ENCODE measurements around the gene MAD2L1BP. TPM values are rescaled to one million over a fixed set of nuclear protein-coding genes. Genes with fewer than 3 reads are reported as not detected.
A peak's percentile ranks its signal among the peaks of the same experiment; 100 is the strongest.

MAD2L1BP gene
- total RNA-seq, 1 donor from 2014 or later = 31.8 TPM

GRCh38 chr6:43627008-43627825, 8.4 kb upstream of the MAD2L1BP start:
- no peak for TF ChIP-seq CTCF (IDR thresholded peaks at IDR 0.05; ENCODE audit: unreplicated experiment)
- Mint-ChIP-seq H3K27ac (peak overlapping the region; percentile 65), H3K4me1 (ENCODE audit: low read depth) (peaks cover 12% of the 10 kb centered on the region), H3K36me3 (ENCODE audit: insufficient read depth) (peaks cover 15% of the 10 kb centered on the region), H3K4me3 (ENCODE audit: low read depth) (peak overlapping the region; percentile 64), H3K27me3 (no peaks in the 10 kb centered on the region), H3K9me3 (ENCODE audit: low read depth) (no peaks in the 10 kb centered on the region)
- DNase-seq (ENCODE audit: low spot score, unreplicated experiment) = no peak

GRCh38 chr6:43628393-43629103, 7.1 kb upstream of the MAD2L1BP start:
- peak; percentile 39 for DNase-seq (ENCODE audit: low spot score, unreplicated experiment)
- no peak for TF ChIP-seq CTCF (IDR thresholded peaks at IDR 0.05; ENCODE audit: unreplicated experiment)
- Mint-ChIP-seq H3K36me3 (ENCODE audit: insufficient read depth) (peaks cover 7% of the 10 kb centered on the region), H3K4me1 (ENCODE audit: low read depth) (peaks cover 12% of the 10 kb centered on the region), H3K9me3 (ENCODE audit: low read depth) (no peaks in the 10 kb centered on the region), H3K27ac (peak overlapping the region; percentile 94), H3K27me3 (no peaks in the 10 kb centered on the region), H3K4me3 (ENCODE audit: low read depth) (peak overlapping the region; percentile 96)

- Mint-ChIP-seq H3K36me3 (ENCODE audit: insufficient read depth) (peaks cover 5% of the 10 kb centered on the region), H3K4me1 (ENCODE audit: low read depth) (peaks cover 12% of the 10 kb centered on the region), H3K9me3 (ENCODE audit: low read depth) (no peaks in the 10 kb centered on the region), H3K4me3 (ENCODE audit: low read depth) (peak within 1 kb of the TSS; percentile 96), H3K27me3 (no peaks in the 10 kb centered on the region), H3K27ac (peak within 1 kb of the TSS; percentile 100)
- peak; percentile 96 for DNase-seq (ENCODE audit: low spot score, unreplicated experiment)
- TF ChIP-seq CTCF (IDR thresholded peaks at IDR 0.05; ENCODE audit: unreplicated experiment) = no peak
These were observed 6.5 kb upstream of the MAD2L1BP start, which contains the start of gene GTPBP2 for GRCh38 chr6:43629104-43629504. TSS of gene GTPBP2 (minus strand) at chr6:43629264. CDS start at chr6:43629162, 102 bp downstream.

GRCh38 chr6:43629505-43630300, 5.9 kb upstream of the MAD2L1BP start:
- Mint-ChIP-seq H3K27me3 (no peaks in the 10 kb centered on the region), H3K4me3 (ENCODE audit: low read depth) (peak overlapping the region; percentile 96), H3K27ac (peak overlapping the region; percentile 100), H3K4me1 (ENCODE audit: low read depth) (peaks cover 12% of the 10 kb centered on the region), H3K36me3 (ENCODE audit: insufficient read depth) (peaks cover 3% of the 10 kb centered on the region), H3K9me3 (ENCODE audit: low read depth) (no peaks in the 10 kb centered on the region)
- TF ChIP-seq CTCF (IDR thresholded peaks at IDR 0.05; ENCODE audit: unreplicated experiment) = no peak
- peak; percentile 69 for DNase-seq (ENCODE audit: low spot score, unreplicated experiment)
